Measurements from ENCODE around the gene HS3ST1.
A peak's percentile ranks its signal among the peaks of the same experiment; 100 is the strongest.

HS3ST1 gene

DNA sequence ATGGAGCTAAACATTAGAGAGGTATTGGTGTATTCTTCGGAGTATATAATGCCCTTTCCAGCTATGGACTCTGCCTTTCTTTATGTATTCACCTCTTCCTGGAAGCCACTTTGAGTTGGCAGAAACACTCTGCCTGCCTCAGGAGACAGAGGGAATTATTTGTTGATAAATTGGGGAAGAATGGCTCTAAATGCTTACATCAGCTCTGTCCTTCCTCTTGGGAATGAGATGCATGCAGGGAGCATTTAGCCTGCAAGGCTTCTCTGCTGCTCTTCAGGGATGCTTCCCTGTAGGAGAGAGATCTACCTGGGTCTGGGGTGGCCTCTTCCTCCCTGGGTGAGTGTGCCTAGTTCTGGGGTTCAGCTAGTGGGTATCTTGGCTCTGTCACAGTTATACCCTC is 6.9 kb upstream of the HS3ST1 start:
- no peak for DNase-seq (ENCODE audit: low read depth in 1 of 2, low spot score in 1 of 2)

DNA sequence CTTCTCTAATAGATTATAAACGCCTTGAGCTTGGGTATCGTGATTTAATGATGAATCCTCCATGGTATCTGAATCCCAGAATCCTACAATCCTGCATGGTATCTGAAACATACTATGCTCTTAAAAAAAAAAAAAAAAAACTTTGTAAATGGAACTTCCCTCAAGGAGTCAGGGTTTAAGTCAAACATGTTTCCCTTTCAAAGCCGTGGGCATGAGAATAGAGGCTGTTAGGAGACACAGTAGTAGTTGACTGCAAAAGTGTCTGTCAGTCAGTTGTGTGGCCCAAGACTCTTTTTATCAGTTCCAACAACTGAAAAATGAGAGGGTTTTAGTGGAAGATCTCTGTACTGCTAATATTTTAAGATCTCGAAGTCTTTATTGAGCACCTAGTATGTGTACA is 2.4 kb upstream of the HS3ST1 start:
- DNase-seq (ENCODE audit: low read depth in 1 of 2, low spot score in 1 of 2): no peak

DNA sequence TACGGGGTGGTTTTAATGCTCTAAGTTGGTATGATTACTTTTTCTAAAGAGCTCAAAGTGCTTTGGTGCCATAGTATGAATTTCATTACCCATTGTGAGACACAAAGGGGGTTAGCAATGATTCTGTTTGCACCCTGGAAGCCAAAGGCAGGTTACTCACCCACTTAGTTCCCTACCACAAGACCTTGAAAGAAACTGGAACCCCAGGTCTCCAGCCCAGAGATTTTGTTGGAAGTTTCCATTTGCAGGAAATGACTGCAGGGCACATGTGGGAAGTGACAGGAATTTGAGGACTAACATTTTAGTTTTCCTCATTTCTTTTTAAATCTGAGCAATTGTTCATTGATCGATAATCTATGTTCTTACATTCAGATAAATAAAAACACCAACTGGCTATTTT is 1.8 kb upstream of the HS3ST1 start:
- DNase-seq (ENCODE audit: low read depth in 1 of 2, low spot score in 1 of 2): no peak

DNA sequence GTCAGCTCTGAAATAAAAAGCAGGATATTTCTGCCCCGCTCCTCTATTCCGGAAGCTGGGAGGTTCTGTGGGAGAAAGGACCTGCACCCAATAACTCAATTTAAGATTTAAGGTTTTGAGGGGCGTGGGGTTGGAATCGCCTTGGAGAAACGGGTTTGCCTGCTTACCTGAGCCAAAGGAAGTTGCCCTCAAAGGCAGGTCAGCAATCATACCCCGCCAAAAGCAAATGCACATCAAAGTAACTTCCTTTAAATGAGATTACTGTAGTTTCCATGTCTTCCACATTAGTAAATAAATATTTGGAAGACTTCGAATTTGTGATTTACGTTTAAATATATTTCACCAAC is 978 bp upstream of the HS3ST1 start:
- DNase-seq (ENCODE audit: low read depth in 1 of 2, low spot score in 1 of 2): no peak

DNA sequence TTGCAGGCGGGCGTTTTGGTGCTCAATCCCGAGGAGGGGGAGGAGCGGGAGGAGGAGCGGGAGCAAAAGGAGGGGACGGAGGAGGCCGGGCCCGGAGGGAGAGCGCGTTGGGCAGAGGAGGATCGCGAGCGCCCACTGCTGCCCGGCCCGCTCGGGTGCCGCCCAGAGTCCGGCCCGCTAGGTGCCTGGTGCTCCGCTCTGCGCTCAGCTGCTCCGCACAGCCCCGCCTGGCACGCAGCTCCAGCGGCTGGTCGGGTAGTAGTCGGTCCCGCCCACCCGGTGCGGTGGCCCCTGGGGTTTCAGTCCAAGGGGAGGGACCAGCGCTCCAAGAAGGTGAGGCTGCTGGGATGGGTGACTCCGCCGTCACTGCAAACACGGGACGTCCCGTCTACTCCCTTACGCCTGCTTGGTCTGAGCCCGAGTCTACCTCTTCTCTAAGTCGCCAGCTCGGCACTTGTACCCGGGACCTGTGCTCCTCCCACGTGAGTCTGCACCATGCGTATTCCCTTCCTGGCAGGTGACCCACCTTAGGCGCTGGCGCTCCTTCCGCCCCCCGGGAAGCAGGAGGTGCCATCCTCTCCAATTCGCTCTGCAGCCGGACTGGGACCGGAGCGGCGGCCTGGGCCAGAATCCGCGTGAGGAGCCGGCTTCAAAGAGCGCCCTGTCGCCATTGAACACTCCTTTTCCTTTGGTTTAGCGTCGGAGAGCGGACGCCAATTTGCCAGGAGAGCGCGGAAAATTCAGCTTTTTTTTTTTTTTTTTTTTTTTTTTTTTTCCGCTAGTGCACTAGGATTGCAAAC is 405 bp upstream of the HS3ST1 start:
- peak in 1 of 2 donors; percentile 15 for DNase-seq (ENCODE audit: low read depth in 1 of 2, low spot score in 1 of 2)

DNA sequence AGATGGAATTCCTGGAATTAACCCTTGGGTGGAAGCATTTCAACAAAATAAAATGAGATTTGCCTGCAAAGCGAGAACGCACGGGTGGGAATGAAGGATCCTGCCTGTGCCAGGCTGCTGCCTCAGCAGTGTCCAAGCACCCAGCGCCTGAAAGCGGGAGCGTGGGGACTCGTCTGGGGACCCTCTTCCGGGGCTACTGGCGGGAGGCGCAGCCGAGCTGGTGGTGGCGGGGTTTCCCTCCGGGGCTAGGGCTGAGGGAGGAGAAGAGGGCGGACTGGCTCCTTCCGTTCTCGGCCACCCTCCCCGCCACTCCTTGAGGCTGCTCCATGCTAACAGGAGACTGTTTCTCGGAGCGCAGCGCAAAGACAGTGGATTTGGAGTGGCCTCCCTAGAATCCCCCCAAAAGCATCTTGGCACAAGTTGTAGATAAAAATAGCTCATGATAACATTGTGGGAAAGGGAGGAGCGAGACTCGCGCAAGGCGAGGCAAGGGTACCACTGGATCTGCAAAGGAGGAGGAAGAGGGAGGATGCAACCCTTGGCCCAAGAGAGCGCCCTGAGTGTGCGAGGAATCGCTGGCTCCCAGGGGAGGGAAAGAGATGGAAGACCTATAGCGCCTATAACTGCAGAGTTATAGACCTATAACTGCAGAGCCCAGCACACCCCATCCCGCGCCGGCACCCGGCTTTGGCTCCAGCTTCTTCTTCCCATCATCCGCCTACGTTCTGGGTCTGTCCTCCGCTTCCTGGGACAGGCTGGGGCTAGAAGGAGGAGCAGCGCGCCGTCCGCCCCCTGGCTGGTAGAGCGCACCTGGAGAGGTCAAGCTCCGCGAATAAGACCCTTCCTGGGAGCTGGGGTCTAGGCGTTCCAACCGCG is 1.3 kb downstream of the HS3ST1 start:
- no peak for DNase-seq (ENCODE audit: low read depth in 1 of 2, low spot score in 1 of 2)

DNA sequence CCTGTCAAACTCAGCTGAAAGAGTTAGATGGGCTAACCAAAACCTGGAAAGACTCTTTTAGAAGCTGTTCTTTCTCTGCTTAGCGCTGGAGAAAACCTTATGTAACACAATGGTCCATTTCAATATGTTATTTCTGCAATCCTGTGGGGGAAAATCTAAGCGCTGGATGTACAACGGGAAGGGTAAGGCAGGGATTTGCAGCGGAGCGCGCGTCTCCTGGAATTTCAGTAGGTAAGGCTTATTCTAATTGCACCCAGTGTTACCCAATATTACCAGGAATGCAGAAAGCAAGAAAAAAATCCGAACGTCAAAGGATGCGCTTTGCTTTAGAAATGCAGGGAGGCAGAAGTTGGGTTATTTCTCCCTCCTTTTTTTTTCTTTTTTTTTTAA is 2.0 kb downstream of the HS3ST1 start:
- DNase-seq (ENCODE audit: low read depth in 1 of 2, low spot score in 1 of 2): no peak

DNA sequence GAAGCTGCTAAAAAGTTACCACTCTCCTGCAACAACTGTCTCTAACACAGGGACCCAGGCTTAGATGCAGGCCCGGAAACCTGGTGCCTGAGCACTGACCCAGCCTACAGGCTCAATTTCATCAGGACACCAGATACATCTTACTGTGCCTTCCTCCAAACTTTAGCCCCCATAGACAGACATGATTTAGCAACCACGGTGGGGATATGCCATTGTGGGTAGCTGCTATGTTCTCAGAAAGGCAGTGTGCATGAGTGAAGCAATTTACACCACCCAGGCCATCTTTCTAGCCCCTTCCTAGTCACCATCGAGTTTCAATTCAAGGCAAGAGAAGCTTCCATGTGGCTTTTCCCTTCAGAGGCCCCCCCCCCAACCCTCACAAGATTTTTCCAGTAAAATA is 2.7 kb downstream of the HS3ST1 start:
- DNase-seq (ENCODE audit: low read depth in 1 of 2, low spot score in 1 of 2): no peak

DNA sequence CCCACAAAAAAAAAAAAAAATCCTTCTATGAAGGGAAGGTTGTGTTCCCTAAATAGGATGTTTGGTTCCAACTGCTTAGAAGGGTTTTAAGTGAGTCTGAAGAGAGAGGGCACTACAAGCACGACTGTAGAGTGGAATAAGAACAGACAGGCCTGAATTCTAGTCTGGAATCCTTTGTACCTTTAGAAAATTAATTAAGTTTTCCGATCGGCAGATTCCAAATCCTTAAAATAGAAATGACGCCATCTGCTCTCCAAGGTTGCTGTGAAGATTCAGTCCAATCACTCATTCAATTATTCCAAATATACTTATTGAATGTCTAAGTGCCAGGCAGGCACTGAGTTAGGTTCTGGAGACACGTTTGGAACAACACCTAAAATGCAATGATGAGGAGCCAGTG is 3.8 kb downstream of the HS3ST1 start:
- no peak for DNase-seq (ENCODE audit: low read depth in 1 of 2, low spot score in 1 of 2)

DNA sequence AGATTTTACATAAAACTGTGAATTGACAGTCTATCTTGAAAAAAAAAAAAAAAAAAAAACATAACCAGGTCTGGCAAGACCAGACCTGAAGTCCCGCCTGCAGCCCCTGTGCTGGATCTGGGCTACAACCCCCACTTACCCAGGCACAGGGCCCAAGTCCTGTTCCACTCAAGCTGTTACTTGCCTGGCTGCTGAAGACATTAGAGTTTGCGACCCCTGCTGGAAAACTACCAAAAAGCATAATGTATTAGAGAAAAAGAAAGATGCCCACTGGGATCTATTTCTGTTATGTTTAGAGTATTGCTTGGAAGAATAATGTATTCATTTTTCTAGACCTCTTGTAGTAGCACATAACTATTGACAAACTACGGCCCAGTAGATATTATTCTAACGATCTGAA is 4.7 kb downstream of the HS3ST1 start:
- peak in 1 of 2 donors; percentile 9 for DNase-seq (ENCODE audit: low read depth in 1 of 2, low spot score in 1 of 2)

DNA sequence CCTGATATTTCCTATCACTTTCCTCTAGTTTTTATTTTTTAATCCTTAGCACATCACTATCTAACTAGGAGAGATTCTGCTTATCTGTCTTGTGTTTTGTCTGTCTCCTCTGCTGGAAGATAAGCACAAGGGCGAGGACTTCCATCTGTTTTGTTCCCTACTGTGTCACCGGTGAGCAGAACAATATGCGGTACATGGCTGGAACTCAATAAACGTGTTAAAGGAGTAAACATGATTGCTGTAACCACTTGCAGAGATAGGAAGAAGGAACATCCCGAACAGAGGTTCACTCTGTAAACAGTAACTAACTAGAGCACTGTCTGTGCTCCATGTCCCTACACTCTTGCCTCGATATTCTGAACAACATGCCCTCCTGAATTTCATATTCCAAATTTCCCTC is 5.2 kb downstream of the HS3ST1 start:
- DNase-seq (ENCODE audit: low read depth in 1 of 2, low spot score in 1 of 2): no peak

DNA sequence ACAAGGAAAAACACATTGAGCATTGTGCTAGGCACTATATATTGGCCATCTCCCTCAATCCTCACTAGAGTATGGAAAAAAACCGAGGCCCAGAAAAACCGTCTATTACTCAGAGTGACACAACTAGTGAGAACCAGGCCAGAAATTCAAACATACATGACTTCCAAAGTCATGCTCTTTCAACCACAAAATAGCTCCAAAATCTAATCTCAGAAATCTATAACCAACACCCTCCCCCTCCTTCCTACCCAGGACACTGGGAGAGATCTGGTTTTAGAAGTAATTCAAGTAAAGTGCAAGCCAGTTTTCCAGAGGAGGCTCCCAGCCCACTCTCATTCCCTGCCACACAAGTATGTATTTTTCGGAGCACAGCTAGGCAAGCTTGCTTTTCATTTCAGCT is 7.6 kb downstream of the HS3ST1 start:
- no peak for DNase-seq (ENCODE audit: low read depth in 1 of 2, low spot score in 1 of 2)

DNA sequence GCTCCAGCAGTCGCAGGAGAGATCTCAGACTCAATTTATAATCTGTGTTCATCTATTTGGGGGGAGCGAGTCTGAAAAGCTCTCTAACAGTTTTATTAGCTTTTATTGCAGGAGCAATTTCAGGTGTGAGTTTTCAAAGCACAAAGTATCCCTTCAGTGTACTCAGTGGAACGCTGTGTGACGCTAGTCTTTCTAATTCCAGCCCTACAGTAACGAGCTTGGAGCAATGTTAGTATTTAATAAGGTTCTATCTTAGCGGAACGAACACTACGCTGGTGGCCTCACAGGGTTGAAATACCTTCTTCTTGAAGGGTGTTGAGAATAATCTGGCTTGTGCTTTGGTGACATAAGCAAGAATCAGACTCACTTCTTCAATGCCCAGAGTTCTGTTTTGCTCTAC is 8.4 kb downstream of the HS3ST1 start:
- DNase-seq (ENCODE audit: low read depth in 1 of 2, low spot score in 1 of 2): no peak

DNA sequence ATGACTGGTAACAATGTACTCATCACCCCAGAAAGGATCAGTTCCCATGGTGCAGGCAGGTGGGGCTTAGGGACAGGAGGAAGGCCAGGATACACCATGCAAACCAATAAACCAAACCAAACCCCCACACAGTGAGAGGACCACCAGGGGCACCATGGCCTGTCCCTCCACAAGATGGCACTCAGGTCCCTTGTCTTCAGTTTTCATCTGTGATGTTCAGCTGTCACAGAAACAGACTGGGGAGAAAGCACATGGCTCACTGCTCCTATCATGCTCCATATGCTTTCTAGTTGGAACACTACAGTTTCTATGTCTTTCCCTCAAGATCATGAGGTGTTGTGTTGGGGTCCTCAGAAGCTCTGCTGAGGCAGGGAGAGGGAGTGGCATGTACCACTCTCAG is 10.1 kb downstream of the HS3ST1 start:
- peak in 1 of 2 donors; percentile 13 for DNase-seq (ENCODE audit: low read depth in 1 of 2, low spot score in 1 of 2)

DNA sequence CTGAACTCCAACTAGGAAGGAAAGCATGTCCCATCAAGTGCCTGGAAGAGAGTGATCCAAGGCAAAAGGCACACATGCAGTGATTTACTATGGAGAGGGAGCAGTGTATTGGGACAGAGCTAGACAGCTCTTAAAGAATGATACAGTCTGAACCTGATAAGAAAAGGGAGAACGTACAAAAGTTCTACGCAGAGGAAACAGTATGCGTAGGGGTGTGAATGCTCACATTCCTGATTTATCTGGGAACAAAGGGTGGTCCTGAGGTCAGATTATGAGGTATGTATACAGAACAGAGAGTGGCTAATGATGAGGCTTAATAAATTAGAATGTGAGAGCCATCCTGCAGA is 12.0 kb downstream of the HS3ST1 start:
- no peak for DNase-seq (ENCODE audit: low read depth in 1 of 2, low spot score in 1 of 2)

DNA sequence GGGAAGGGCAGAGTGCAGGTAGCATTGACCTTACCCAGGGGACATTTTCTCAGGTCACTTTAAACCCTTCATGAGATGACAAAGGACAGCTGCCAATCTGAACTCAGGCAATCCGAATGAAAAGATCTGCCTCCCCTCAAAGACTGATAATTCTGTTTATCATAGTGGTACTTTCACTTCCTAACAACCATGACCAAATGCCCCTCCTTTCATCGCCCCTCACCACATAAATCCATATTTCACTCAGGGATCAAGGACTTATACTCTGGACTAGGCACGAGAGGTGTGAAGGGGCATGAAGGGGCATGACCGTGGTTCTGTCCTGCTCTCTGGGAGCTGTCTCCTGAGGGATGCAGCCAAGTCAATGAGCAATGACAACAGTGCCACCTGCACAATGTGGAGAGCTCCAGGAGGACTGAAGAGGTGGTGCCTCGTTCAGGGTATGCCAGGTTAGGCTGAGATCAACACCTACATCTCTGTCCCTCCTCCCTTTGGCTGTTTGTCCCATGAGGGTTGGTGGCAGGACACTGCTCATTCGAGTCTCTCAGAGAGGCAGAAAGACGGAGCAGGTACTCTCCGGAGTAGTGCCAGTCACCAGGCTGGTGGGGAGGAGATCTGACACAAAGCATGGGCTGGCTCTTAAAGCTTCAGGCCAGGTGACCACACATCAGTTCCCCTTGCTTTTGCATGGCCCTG is 12.5 kb downstream of the HS3ST1 start:
- no peak for DNase-seq (ENCODE audit: low read depth in 1 of 2, low spot score in 1 of 2)

DNA sequence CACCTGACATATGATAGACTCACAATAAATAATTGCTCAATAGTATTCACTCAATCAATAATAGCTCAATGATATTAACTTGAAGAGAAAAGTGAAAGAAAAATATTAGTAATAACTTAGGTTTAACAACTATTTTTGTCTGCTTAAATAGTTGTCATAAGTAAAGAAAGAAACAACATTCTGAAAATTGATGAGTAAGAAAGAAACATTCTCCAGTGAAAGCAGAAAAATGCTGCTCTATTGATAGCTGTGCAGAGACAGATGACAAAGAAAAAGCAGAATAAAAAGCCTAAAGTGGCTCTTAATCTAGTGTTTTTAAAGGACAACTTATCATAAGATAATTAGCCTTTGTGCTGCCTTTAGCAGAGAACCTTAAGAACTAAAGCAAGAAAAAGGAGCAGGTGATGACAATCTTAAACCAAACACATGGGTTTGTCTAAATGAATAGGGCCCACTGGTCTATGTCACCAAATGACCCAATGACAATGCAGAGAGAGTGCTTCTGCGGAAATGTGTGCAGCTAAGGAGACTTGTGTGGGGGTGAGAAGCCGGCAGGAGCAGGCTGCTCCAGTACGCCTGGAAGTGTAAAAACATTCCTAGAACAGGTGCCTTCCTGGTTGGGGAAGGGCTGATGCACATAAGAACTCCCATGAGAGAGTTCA is 13.2 kb downstream of the HS3ST1 start:
- DNase-seq (ENCODE audit: low read depth in 1 of 2, low spot score in 1 of 2): no peak

DNA sequence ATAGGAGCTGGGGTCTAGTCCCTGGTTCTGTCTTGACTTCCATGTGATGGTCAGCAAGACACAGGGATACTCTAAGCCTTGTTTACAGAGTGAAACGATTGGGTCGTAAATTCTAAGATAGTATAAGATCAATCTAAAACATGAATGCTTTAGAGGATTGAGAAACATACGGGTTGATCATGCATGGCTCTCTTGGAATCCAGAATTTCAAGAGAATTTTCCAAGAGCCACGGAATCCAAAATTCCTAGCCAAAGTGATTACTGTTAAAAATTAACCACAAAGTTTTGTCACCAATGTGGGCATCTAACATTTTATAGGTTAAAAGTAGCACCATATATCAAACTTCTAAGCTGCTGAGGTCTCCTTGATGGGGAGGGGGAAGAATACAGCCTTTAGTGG is 16.5 kb downstream of the HS3ST1 start:
- no peak for DNase-seq (ENCODE audit: low read depth in 1 of 2, low spot score in 1 of 2)

DNA sequence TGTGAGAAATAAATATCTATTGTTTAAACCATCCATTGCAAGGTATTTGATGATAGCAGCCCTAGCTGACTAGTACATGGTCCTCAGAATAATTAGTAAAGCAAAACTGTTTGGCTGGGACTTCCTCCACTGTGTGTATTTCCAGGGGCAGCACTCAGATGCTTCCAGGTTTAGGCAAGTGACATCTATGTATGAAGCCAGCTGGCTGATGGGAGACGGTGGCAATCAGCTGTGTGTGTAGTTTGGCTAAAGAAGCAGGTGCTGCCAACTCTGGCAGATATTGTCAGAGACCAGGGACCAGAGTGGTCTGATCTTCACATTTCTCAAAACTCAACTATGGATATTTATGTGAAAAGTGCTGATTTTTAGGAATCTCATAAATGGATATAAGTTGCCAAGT is 19.1 kb downstream of the HS3ST1 start:
- DNase-seq (ENCODE audit: low read depth in 1 of 2, low spot score in 1 of 2): no peak

DNA sequence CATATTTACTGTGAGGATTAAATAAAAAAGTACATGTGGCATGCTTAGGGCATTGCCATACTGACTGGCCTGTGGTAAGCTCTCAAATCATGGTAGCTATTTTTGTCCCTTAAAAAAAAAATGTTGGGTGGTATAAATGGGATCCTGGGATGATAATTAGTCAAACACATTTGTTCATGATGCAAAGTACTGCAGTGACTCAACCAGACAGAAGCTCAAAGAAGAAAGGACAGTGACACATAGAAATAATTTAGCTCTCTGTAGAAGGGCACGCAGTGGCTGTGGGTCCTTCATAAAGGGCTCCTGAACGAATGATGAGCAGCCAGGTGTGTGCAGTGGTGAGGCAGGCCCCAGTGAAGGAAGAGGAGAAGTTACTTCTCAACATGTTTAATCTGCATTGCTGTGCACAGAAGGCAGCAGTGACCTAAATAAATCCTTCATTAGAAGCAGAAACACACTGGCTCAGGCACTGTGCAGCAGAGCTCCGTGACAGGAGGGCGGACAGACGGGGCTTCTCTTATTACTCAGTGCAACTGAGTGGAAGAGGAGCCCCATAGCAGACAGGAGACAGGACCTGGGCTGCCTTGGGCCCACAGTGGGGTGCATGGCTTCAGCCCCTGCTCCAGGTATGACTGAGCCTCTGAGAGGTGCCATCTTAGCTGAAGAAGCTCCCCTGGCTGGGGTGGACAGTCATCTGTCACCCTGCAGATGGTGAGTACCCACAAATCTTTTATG is 20.3 kb downstream of the HS3ST1 start:
- DNase-seq (ENCODE audit: low read depth in 1 of 2, low spot score in 1 of 2): no peak

DNA sequence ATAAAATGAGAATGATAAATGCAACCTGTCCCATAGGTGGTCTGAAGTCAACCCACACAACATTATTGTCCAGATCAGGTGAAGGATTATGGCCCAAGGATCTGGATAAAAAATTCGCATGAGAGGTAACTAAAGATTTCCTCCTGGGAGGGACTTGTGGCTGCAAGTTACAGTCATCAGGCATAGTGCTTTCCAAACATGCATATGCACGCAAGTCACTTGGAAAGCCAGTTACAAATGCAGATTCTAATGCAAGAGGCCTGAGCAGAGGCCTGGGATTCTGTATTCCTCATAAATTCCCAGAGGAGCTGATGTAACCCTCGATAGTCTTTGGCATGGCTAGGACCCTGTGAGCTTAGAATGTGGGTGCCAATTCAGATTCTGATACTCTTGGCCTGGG is 21.1 kb downstream of the HS3ST1 start:
- no peak for DNase-seq (ENCODE audit: low read depth in 1 of 2, low spot score in 1 of 2)

All from activated CD4-positive, alpha-beta T cell treated with anti-CD3 and anti-CD28 coated beads, Interleukin-2, amount 50 U/mL, for 24 hours (primary cell).